IPS-18a (cell line): ENCODE results near the gene C3.
"Not testable (repeated sequence)": the region's sequence is repeated elsewhere in the genome, so short reads cannot be mapped to it uniquely, and the experiment has no call there.

Experiments used
- H3K27ac ChIP-seq: one replicate; pipeline ENCODE4 v1.5.1; 2013; ENCODE audit warnings: low read length
- H3K27me3 ChIP-seq: one replicate; pipeline ENCODE4 v1.6.1; 2013; ENCODE audit warnings: mild to moderate bottlenecking, low read length; ENCODE audit not compliant: control insufficient read depth, insufficient read depth
- H3K36me3 ChIP-seq: one replicate; pipeline ENCODE4 v1.6.1; 2013; ENCODE audit warnings: low read depth, low read length; ENCODE audit not compliant: control insufficient read depth
- H3K4me1 ChIP-seq: one replicate; pipeline ENCODE4 v1.6.1; 2013; ENCODE audit warnings: low read depth, low read length; ENCODE audit not compliant: control insufficient read depth
- H3K4me3 ChIP-seq: one replicate; pipeline ENCODE4 v1.5.1; 2013; ENCODE audit warnings: low read length
- H3K9ac ChIP-seq: one replicate; pipeline ENCODE4 v1.6.1; 2013; ENCODE audit warnings: mild to moderate bottlenecking, low read length, moderate library complexity
- H3K9me3 ChIP-seq: one replicate; pipeline ENCODE4 v1.6.1; 2013; ENCODE audit warnings: low read depth, low read length; ENCODE audit not compliant: control insufficient read depth

C3 gene

GRCh38 chr19:6644796-6645195, 75.7 kb downstream of the C3 start:
- H3K4me1 ChIP-seq, result no peaks in the 10 kb centered on the region
- no peak overlapping the region for H3K9ac ChIP-seq
- H3K4me3 ChIP-seq, result no peak overlapping the region
- no peaks in the 10 kb centered on the region for H3K9me3 ChIP-seq
- H3K36me3 ChIP-seq, result no peaks in the 10 kb centered on the region
- no peak overlapping the region for H3K27ac ChIP-seq
- no peaks in the 10 kb centered on the region for H3K27me3 ChIP-seq

- H3K27me3 ChIP-seq, H3K9ac ChIP-seq, H3K36me3 ChIP-seq, H3K9me3 ChIP-seq, H3K27ac ChIP-seq, H3K4me3 ChIP-seq, H3K4me1 ChIP-seq: not testable (repeated sequence)
These were observed 80.1 kb downstream of the C3 start for GRCh38 chr19:6640333-6640732.

- H3K4me3 ChIP-seq, result no peak overlapping the region
- no peaks in the 10 kb centered on the region for H3K9me3 ChIP-seq
- no peak overlapping the region for H3K27ac ChIP-seq
- no peaks in the 10 kb centered on the region for H3K36me3 ChIP-seq
- no peaks in the 10 kb centered on the region for H3K4me1 ChIP-seq
- no peak overlapping the region for H3K9ac ChIP-seq
- no peaks in the 10 kb centered on the region for H3K27me3 ChIP-seq
These were observed 81.0 kb downstream of the C3 start for GRCh38 chr19:6639439-6639838.

GRCh38 chr19:6633456-6633813, 87.0 kb downstream of the C3 start:
- H3K27me3 ChIP-seq, H3K9me3 ChIP-seq, H3K4me1 ChIP-seq, H3K4me3 ChIP-seq, H3K9ac ChIP-seq, H3K27ac ChIP-seq, H3K36me3 ChIP-seq: not testable (repeated sequence)

- H3K4me1 ChIP-seq, H3K9me3 ChIP-seq, H3K27me3 ChIP-seq, H3K9ac ChIP-seq, H3K27ac ChIP-seq, H3K36me3 ChIP-seq, H3K4me3 ChIP-seq: not testable (repeated sequence)
These were observed 87.5 kb downstream of the C3 start for GRCh38 chr19:6632747-6633455.

- H3K27ac ChIP-seq, result no peak overlapping the region
- no peak overlapping the region for H3K9ac ChIP-seq
- no peaks in the 10 kb centered on the region for H3K4me1 ChIP-seq
- H3K4me3 ChIP-seq, result no peak overlapping the region
- H3K9me3 ChIP-seq, result no peaks in the 10 kb centered on the region
- H3K36me3 ChIP-seq, result no peaks in the 10 kb centered on the region
- H3K27me3 ChIP-seq, result peaks cover 7% of the 10 kb centered on the region
These were observed 88.3 kb downstream of the C3 start for GRCh38 chr19:6632002-6632621.
